HFFc6 (cell line): Measurements from ENCODE around the gene KRR1. TPM values are rescaled to one million over a fixed set of nuclear protein-coding genes. Genes with fewer than 3 reads are reported as not detected.

Source experiments
- total RNA-seq, 6 experiments: library from RNA; stranded (reverse); fragmentation: NEBNext Ultra II Directional; extraction: Animal tissue kit (Norgen Biotek cat#: 25700); gene quantifications; 2 replicates in 1 of 6; 3 replicates in 5 of 6; pipeline ENCODE4 v1.2.3, GENCODE V29; 2021

Gene KRR1
- total RNA-seq, 6 experiments from 2014 or later = 52.4 to 64.4 (median 61.8) TPM

Other genes with a start within 250 kb of the KRR1 start
- 1 to 10 TPM; 2.0 to 3.3 (median 2.3) TPM for gene CAPS2, start 181.3 kb downstream of the KRR1 start, total RNA-seq
- not detected for gene GLIPR1L1, start 176.9 kb downstream of the KRR1 start, total RNA-seq
- gene GLIPR1L2, start 120.5 kb downstream of the KRR1 start, total RNA-seq = under 1 TPM; 0.33 to 0.83 (median 0.54) TPM
- 100 to 1,000 TPM; 190 to 339 (median 278) TPM for gene GLIPR1, start 30.9 kb downstream of the KRR1 start, total RNA-seq